Stimulated activated CD4-positive, alpha-beta T cell treated with anti-CD3 and anti-CD28 coated beads, Interleukin-15, amount 100 ng/mL, for 24 hours (primary cell): ENCODE data around the gene ARHGAP5.
"Not testable (repeated sequence)": the region's sequence is repeated elsewhere in the genome, so short reads cannot be mapped to it uniquely, and the experiment has no call there.

ENCODE experiments used
- DNase-seq: peaks from one replicate; pipeline ENCODE4 v3.0.0-alpha.2; 2020

ARHGAP5 gene

DNA sequence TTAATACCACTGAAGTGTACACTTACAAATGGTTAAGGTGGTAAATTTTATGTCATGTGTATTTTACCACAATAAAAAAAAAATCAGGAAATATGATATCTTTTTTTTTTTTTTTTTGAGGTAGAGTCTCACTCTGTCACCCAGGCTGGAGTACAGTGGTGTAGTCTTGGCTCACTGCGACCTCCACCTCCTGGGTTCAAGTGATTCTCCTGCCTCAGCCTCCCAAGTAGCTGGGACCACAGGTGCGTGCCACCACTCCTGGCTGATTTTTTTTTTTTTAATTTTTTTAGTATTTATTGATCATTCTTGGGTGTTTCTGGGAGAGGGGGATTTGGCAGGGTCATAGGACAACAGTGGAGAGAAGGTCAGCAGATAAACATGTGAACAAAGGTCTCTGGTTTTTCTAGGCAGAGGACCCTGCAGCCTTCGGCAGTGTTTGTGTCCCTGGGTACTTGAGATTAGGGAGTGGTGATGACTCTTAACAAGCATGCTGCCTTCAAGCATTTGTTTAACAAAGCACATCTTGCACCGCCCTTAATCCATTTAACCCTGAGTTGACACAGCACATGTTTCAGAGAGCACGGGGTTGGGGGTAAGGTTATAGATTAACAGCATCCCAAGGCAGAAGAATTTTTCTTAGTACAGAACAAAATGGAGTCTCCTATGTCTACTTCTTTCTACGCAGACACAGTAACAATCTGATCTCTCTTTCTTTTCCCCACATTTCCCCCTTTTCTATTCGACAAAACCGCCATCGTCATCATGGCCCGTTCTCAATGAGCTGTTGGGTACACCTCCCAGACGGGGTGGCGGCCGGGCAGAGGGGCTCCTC is 50.0 kb downstream of the ARHGAP5 start:
- not testable (repeated sequence) for DNase-seq

DNA sequence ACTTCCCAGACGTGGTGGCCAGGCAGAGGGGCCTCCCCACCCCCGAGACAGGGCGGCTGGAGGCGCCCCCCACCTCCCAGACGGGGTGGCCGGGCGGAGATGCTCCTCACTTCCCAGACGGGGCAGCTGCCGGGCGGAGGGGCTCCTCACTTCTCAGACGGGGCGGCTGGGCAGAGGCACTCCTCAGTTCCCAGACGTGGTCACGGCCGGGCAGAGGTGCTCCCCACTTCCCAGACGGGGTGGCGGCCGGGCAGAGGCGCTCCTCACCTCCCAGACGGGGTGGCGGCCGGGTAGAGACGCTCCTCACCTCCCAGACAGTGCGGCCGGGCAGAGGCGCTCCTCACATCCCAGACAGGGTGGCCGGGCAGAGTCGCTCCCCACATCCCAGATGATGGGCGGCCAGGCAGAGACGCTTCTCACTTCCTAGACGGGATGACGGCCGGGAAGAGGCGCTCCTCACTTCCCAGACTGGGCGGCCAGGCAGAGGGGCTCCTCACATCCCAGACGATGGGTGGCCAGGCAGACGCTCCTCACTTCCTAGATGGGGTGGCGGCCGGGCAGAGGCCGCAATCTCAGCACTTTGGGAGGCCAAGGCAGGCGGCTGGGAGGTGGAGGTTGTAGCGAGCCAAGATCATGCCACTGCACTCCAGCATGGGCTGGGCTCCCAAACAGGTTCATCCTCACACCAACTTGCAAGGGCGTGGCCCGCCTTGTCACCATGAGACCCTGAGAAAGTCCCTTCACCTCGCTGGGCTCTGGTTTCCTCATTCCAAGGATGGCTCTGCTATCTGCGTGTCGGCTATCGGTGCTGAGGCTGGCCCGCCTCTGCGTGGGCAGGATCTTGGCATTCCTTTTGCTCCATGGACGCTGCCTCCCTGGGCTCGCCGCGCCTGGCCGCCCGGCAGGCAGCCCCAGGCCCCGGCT is 50.9 kb downstream of the ARHGAP5 start:
- not testable (repeated sequence) for DNase-seq

DNA sequence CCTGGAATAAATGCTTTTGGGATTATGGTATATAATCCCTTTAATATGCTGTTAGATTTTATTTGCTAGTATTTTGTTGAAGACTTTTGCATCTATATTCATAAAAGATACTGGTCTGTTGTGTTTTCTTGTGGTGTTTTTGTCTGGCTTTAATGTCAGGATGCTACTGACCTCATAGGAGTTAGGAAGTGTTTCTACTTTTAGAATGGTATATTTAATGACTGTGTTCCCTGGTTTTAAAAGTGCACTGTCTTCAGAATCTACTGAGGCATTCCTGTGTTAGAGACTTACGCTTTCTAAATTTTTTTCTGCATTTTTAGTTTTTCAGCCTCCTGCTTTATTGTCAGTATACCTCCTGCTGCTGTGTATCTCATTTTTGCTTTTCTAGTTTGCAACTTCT is 51.6 kb downstream of the ARHGAP5 start:
- no peak for DNase-seq

DNA sequence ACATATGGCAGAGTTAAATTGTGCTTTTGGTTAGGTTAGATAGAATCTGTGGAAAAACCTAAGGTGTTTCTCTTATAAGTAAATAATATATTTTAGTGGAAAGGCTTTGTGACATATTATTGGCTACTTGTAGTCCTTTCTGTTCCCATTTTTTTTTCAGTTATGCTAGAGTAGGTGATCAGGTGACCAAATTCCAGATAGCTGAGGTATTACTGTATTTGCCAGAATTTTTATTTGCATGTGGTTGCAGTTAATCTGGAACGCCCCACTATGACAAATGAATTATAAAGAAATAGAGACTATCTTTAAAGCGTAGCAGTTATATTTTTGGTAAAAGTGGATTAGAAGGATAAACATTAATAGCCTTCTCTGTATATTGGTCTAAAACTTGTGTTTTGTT is 52.0 kb downstream of the ARHGAP5 start:
- DNase-seq = no peak

DNA sequence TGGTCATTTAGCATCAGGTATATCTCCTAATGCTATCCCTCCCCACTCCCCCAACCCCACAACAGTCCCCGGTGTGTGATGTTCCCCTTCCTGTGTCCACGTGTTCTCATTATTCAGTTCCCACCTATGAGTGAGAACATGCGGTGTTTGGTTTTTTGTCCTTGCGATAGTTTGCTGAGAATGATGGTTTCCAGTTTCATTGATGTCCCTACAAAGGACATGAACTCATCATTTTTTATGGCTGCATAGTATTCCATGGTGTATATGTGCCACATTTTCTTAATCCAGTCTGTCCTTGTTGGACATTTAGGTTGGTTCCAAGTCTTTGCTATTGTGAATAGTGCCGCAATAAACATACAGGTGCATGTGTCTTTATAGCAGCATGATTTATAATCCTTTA is 54.6 kb downstream of the ARHGAP5 start:
- DNase-seq = not testable (repeated sequence)

DNA sequence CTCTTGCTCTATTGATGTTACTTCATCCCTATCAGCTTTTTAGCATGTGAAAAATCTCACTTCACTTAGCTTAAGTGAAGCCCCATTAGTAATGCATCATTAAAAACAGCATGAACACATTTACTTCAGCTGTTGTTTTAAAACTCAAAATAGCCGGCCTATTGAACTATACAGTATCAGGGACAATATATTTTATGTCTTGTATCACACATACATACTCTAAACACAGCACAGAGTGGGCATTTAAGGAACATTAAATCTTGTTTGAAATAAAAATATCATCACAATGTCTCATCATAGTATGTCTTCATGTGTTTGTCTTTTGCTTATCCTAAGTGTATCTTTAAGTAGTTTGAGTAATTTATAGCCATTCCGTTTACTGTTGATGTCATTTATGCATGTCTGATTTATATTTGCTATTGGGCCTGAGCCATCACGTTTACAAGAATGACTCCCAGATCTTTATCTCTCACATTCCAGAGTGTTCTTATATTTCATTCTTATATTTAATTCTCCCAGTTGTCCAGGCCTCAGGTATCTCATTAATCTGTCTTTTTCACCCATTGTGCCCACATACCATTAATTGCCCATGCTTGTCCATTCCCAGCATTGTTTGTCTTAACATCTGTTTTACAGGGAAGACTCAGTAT is 57.5 kb downstream of the ARHGAP5 start:
- DNase-seq = no peak

DNA sequence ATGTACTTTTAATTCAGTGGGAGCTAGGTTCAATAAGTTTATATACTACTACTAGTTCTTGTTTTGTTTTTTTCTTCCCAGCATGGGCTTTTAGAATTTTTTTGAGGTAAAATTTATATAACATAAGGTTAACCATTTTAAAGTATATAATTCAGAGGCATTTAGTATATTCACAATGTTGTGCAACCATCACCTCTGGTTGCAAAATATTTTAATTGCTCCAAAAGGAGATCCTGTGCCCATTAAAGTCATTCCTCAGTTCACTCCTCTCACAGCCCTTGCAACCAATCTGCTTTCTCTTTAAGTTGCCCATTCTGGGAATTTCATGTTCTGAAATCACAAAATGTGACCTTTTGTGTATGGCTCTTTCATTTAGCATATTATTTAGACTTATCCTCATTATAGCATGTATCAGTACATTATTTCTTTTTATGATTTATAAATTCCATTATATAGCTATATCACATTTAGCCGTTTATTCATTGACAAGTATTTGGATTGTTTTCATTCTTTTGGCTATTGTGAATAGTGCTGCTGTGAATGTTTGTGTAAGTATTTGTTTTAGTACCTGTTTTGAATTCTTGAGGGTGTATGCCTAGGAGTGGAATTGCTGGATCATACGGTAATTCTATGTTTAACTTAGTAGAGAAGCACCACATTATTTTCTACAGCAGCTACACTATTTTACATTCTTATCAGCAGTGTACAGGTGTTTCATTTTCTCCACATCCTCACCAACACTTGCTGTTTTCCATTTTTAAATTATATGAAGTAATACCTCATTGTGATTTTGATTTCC is 59.1 kb downstream of the ARHGAP5 start:
- DNase-seq = no peak

DNA sequence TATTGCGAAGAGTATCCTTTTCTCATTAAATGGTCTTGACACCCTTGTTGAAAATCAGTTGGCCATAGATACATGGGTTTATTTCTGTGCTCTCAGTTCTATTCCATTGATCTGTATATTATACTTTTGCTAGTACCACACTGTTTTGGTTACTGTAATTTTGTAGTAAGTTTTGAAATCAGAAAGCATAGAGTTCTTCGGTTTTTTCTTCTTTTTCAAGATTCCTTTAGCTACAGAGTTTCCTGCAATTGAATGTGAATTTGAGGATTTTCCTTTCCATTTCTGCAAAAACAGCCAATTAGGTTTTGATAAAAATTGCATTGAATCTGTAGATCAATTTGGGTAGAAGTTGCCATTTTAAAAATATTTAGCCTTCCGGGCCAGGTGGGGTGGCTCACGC is 60.2 kb downstream of the ARHGAP5 start:
- DNase-seq = no peak

DNA sequence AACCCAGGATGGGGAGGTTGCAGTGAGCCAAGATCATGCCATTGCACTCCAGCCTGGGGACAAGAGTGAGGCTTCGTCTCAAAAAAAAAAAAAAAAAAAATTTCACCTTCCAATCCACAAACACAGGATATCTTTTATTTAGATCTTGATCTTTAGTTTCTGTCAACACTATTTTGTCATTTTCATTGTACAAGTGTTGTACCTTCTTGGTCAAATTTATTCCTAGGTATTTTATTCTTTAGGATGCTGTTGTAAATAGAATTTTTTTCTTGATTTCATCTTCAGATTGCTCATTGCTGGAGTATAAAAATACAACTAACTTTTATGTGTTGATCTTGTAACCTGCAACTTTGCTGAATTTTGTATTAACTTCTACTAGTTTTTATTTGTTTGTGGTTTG is 60.8 kb downstream of the ARHGAP5 start:
- no peak for DNase-seq

DNA sequence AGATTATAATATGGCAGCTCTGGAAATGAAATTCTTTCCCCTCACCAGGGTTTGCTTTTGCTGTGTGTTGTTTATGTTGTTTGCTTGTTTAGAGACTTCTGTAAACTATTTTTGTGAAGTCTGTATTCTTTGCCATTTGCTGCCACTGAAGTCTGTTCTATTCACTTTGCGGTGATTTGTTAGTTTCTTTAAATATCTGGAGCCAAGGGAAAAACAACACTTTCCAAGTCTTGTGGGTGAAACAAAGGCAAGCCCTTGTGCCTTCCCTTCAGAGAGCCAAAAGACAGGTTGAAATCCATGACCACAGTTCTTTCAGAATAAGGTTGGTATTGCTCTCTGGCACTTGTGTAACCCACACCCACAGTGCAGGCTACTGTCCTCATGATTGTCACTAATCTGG is 65.2 kb downstream of the ARHGAP5 start:
- no peak for DNase-seq

DNA sequence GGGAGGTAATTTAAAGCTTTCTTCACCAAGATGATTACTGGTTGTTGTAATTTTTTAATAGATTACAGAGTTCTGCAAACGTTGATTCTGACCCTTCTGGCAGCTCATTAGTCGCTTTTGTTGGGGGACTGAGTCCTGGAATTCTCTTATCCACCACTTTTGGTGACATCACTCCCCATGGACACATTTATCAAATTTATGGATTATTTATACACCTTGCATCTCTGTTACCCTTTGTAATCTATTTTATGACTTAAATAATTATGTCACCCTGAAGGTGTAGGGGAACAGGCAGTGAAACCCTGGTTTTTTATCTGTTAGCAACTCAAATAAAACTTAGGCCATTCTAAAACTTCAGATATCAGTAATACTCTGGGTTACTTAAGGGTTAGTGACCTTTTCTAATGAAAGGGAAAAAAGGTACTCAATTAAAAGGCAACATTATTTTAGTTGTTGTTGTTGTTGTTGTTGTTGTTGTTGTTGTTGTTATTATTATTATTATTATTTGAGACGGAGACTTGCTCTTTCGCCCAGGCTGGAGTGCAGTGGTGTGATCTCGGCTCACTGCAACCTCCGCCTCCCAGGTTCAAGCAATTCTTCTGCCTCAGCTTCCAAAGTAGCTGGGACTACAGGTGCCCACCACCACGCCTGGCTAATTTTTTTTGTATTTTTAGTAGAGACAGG is 65.8 kb downstream of the ARHGAP5 start:
- DNase-seq = no peak

DNA sequence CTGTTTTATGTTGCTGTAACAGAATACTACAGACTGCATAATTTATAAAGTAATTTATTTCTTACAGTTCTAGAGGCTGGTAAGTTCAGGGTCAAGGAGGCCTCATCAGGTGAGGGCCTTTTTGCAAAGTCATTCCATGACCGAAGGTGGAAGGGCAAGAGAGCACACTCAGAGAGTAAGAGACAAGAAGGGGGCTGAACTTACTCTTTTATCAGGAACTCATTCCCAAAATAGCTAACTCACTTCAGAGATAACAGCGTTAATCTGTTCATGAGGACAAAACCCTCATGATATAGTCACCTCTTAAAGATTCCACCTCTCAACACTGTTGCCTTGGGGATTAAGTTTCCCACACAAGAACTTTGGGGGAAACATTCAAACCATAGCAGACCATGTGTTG is 73.3 kb downstream of the ARHGAP5 start:
- no peak for DNase-seq

DNA sequence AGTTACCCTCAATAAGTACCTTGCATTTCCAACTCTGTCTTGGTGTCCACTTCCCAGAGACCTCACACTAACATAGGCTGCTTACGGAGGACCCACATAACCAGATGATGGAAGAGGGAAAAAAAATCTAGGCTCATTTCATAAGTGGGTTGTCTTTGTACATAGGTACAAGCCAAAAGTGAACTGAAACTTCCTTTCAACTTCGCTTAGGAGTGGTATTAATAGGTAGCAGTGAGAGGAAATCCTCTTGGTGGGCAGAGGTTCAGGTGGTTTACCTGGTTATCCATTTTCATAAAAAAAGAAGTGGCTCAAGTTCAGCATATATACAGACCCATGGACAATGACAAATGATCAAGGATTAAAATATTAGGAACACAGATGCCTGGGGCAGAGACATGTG is 88.9 kb downstream of the ARHGAP5 start:
- no peak for DNase-seq

DNA sequence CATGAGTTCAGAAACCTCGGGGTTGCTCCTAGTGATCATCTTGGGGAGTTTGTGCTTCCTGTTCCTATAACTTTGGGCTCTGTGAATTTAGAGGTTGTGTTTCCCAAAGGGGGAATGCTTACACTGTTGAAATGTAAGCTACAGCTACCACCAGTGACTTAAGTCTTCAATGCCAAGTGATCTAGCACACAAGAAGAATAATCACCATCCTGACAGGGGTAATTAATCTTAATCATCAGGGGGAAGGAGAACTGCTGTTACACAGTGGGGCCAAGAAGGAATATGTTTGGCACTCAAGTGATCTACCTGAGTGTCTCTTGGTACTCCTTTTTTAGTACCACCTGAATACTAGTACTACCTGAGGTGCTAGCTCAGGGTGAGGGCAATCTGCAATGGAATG is 89.8 kb downstream of the ARHGAP5 start:
- DNase-seq = no peak

DNA sequence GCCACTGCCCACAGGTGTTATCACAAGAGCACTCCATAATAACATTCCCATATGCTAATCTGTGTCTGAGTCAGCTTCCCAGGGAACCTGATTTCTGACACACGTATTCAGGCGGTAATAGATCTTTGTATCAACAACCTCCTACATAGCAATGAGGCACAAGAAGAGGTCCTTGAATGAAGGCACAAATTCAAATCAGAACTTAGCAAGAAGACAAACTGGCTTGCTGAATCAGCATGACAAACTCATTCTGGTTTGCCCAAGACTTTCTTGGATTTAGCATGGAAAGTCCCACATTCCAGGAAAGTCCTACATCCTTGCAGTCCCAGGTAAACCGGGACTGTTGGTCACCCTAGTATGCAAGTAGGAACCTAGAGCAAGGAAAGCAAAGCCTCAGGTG is 90.8 kb downstream of the ARHGAP5 start:
- DNase-seq = no peak

DNA sequence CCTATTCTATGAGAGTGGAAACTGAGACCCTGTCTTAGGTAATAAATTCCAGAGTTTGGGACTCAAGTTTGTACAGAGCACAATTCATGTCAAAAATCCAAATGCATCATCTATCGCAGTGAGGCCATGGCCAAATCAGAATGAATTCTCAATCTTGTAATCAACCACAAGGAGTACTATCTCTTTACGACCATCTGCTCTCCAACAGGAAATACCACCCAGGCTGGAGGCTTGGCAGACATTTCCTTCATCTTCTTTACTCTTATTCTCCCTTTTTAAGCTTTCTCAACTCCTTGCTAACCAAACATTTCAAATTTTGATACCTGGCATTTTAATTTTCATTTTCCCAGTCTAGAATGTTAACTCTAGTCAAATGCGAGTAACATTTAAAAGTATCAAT is 92.1 kb downstream of the ARHGAP5 start:
- no peak for DNase-seq

DNA sequence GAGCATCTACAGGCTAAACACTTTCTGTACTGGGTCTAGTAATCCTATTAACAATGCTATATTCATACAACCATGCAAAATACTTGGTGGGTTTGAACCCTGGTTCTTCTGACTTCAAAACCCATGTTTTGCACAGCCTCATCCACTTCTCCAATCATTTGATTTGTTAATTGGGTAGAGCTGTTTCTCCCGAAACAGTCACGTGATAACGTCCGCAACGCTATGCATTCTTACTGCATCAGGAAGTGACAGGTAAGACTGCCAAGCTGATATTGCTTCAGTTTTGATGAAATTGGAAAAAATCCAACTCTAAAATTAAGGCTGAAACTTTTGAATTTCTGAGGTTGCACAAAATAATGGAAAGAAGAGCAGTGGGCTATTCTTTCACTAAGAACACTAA is 94.4 kb downstream of the ARHGAP5 start:
- no peak for DNase-seq

DNA sequence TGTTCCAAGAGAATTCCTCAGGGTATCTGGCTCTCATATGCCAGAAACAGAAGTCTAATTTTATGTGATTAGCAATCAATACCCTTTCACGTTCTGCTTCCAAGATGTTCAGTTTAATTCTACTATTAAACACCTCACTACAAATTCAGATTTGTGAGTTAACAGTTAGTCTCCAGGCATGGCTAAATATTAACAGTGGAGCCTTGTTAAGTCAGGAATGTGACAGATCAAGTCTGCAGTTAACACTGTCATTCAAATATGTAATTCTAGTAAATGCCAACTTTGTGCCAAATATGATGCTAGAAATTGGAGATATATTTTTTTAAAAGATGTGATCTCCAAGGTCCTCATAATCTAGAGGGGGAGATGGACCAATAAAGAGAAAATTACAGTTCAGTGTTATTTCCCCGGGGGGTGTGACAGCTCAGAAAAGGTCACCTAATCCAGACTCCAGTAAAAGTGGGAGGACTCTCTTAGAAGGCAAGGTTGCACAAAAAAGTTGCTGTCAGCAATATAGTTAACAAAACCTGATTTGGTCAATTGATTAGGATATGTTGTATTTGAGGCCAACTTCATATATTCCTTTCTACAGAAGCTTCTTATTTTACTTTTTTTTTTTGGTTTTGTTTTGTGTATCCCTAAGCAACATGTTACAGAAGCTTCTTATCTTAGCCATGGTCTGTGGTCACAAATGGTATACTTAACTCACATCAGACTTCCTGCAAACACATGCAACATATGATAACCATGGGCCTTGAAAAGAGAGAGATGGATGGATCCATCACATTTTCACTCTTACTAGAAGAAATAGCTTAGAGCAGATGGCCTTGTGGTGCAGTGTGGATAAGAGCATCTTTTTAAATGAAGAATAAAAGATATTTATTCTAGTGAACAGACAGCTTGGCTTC is 106.3 kb downstream of the ARHGAP5 start:
- no peak for DNase-seq

DNA sequence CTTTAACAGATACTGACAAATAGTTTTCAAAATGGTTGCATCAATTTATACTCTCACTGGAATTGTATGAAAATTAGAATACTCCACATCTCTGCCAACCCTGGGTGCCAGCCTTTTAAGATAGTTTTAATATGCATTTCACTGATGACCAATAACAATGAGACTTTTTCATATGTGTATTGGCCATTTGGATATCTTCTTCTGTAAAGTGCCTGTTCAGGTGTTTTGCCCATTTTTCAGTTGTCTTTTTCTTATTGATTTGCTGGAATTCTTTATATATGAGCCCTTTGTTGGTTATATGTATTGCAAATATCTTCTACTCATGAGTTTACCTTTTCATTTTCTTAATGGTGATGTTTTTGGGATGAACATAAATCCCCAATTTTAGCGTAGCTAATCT is 108.0 kb downstream of the ARHGAP5 start:
- no peak for DNase-seq

DNA sequence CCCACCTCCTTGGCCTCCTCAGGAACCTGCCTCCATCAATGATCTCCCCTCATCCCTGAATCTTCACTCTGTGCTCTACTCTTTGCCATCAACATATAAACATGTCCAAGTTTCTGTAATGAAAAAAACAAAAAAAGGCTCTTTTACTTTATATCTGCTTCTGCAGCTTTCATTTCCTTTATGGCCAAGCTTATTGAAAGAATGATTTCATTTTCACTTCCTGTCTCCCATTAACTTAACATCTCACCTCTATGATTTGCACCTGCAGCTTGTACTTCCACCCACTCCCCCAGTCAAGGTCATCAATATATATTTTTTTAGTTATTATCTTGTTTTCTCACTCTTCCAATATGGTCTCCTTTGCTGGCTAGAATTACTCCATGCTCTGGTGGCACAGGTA is 109.1 kb downstream of the ARHGAP5 start:
- DNase-seq = no peak

DNA sequence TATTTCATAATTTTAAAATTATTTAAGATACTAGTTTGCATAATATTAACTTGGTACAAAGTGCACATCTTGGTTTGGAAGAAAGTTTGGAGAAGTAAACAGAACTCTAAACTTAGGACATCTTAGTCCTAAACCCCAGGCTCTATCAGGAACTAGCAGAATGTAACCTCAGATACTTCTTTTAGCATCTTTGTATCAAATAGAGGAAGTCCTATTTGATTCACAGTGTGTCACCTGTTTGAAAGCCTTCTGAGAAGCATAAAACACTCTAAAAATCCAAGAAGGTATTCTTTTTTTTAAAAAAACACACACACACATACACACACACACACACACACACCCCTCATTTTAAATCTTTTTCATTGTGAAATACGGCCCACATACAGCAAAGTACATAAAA is 112.7 kb downstream of the ARHGAP5 start:
- DNase-seq = no peak
